ENCODE data around the gene RPL32.
"Not testable (repeated sequence)": the region's sequence is repeated elsewhere in the genome, so short reads cannot be mapped to it uniquely, and the experiment has no call there.

RPL32 gene

DNA sequence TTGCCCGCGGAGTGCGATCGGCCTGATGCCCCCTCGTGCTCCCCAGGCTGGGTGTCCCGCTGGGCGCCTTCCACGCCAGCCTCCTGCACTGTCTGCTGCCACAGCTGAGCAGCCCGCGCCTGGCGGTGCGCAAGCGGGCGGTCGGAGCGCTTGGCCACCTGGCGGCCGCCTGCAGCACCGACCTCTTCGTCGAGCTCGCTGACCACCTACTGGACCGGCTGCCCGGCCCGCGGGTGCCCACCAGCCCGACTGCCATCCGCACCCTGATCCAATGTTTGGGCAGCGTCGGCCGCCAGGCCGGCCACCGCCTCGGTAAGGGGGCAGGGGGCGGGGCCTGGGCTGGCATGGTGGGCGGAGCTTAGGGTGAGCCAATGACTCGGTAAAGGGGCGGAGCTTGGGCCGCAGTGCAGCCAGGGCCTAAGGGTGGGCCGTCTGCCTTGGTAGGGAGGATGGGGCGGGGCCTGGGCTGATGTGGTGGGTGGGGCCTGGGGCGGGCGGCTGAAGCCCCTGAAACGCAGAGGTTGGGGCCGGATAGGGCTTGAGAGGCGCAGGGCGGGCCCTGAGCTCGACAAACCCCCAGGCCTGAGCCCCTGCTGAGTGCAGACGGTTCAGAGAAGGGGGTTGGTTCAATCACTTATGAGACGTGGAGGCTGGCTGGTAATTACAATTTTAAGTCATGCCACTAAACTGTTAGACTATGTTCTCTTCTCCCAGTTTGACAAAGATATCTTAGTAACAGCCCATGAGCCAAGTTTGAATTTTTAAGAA, 31.2 kb downstream of the RPL32 start:
- peak; percentile 81 to 96 (median 89) for DNase-seq (ENCODE audit: low read depth in 2 of 3, low spot score in 2 of 3)

- no peak for DNase-seq (ENCODE audit: low read depth in 2 of 3, low spot score in 2 of 3)
Observed at GRCh38 chr3:12809435-12809834, 31.9 kb downstream of the RPL32 start.

- no peak for DNase-seq (ENCODE audit: low read depth in 2 of 3, low spot score in 2 of 3)
Observed at GRCh38 chr3:12809001-12809400, 32.4 kb downstream of the RPL32 start.

GRCh38 chr3:12808587-12808986, 32.8 kb downstream of the RPL32 start:
- DNase-seq (ENCODE audit: low read depth in 2 of 3, low spot score in 2 of 3), result no peak

- DNase-seq (ENCODE audit: low read depth in 2 of 3, low spot score in 2 of 3), result no peak
Observed at GRCh38 chr3:12807601-12808359, 33.6 kb downstream of the RPL32 start.

DNA sequence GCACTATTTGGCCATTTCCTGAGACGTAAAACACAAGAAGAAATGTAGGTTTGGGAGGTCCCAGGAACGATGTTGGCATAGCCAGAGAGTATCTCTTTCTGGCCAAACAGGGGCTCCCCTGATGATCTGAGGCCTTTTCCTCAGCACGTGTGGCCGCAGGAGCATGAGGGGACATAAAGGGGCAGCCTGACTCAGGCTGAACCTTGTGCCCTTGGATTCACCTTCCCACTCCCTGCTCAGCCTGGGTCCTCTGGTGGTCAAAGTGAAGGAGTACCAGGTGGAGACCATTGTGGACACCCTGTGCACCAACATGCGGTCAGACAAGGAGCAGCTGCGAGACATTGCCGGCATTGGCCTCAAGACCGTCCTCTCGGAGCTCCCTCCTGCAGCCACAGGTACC, 34.3 kb downstream of the RPL32 start:
- DNase-seq (ENCODE audit: low read depth in 2 of 3, low spot score in 2 of 3), result no peak

DNA sequence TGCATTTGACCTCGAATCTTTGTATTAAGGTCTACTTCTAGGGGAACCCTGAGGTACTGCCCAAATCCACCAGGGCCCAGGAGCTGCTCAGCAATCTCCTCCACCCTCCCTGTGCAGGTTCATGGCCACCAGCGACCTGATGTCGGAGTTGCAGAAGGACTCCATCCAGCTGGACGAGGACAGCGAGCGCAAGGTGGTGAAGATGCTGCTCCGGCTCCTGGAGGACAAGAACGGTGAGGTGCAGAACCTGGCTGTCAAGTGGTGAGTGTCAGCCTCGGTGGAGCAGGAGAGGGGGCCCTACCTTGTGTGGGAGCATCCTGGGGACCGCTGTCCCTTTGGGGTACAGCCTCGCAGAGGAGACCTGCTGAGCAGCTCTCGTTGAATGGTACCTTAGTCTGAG, 38.0 kb downstream of the RPL32 start:
- DNase-seq (ENCODE audit: low read depth in 2 of 3, low spot score in 2 of 3), result no peak

DNA sequence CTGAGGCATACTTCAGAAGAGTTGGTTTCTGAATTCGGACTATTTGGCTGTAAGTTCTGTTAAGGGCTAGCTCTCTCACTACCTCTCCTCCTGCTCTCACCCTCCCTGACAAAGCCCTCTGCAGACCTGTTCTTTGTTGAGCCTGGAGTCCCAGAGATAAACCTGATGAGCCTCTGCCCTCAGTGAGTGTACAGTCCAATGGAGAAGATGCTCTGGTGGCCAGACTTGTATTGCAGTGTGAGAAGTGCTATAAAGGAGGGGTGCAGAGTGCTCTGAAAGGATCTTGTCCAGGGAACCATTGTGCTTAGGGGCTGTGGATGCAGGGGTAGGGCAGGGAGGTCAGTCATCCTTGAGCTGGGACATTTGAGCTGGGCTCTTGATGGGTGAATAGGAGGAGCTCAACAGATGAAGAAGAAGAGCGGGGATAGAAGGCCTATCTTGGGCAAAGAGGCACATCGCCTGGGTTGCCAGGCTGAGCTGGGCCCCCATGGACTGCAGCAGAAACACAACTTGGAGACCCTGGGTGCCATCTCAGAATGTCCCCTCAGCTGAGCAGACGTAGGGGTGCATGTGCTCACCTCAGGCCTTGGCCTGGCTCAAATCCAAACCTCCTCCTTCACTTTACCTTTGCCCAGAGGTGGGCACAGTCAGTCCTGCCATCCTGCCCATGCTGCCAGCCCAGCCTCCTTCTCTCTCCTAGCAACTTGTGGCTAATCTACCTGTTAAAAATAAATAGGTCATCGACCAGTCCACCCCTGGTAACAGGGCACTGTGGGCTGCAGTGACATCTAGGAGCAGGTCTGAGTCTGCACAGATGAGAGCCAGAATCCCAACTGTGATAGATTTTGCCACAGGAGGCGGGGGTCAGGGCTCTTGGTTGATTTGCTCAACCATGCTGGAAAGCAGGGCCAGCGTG, 41.6 kb downstream of the RPL32 start:
- DNase-seq (ENCODE audit: low read depth in 2 of 3, low spot score in 2 of 3), result no peak

DNA sequence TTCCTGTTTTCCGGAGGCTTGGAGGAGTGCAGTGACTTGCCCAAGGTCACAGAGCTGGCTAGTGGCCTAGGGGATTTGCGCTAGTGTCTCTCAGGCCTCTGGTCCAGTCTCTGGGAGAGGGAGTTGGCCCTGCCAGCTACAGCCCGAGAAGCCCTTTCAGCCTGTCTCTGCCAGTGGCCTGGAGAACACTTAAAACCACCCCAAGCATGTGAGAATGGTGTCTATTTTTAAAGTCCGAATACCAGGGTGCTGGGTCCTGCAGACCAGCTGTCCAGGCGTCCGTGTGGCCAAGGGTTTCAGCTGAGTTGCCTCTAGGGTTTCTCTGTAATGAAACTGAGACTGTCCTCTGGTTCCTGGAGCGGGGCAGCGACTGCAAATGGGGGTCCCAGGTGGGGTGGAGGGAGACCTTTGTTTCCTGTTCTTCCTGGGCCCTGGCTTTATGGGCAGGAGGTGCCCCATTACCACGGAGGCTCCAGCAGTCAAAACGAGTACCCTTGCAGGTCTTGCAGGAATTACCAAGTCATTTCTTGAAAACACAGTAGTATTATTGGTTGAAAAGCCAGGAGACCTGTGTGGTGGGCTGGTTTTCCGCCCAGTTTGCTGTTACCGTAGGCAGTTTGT, 42.7 kb downstream of the RPL32 start:
- DNase-seq (ENCODE audit: low read depth in 2 of 3, low spot score in 2 of 3), result no peak

- DNase-seq (ENCODE audit: low read depth in 2 of 3, low spot score in 2 of 3), result no peak
Observed at GRCh38 chr3:12797892-12798558, 43.3 kb downstream of the RPL32 start.

GRCh38 chr3:12797124-12797891, 44.1 kb downstream of the RPL32 start:
- DNase-seq (ENCODE audit: low read depth in 2 of 3, low spot score in 2 of 3), result no peak

- no peak for DNase-seq (ENCODE audit: low read depth in 2 of 3, low spot score in 2 of 3)
Observed at GRCh38 chr3:12796171-12797123, 44.9 kb downstream of the RPL32 start, which contains the start of gene CAND2. Gene CAND2 (plus strand): TSS chr3:12796680. CDS start chr3:12796721, 41 bp downstream.

DNA sequence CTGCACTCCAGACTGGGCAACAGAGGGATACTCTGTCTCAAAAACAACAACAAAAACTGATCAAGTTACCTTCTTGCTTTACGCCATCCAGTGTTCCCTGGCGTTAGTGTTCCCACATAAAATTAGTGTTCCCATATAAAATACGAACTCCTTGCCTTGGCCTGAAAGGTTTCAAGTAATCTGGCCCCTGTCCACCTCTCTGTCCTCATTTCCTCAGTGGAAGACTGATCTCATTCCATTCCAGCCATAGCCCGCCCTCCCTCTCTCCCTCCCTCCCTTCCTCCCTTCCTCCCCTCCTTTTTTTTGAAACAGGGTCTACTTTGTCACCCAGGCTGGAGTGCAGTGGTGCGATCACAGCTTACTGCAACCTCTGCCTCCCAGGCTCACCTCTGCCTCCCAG, 47.7 kb downstream of the RPL32 start:
- DNase-seq (ENCODE audit: low read depth in 2 of 3, low spot score in 2 of 3), result no peak

DNA sequence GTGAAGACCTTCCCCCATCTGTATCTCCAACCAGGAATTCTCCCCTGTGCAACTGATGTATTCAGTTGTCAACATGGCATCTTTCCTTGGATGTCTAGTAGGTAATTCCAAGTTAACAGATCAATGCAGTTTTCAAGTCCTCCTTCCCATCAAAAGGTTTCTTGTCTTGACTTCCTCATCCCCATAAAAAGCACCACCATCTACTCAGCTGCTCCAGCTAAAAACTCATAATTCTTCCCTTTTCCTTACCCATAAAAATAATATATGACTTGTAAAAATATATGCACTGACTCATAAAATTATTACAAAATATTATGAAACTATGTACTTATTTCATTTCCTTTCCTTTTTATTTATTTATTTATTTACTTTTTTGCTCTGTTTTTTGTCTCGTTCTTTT, 49.9 kb downstream of the RPL32 start:
- no peak for DNase-seq (ENCODE audit: low read depth in 2 of 3, low spot score in 2 of 3)

DNA sequence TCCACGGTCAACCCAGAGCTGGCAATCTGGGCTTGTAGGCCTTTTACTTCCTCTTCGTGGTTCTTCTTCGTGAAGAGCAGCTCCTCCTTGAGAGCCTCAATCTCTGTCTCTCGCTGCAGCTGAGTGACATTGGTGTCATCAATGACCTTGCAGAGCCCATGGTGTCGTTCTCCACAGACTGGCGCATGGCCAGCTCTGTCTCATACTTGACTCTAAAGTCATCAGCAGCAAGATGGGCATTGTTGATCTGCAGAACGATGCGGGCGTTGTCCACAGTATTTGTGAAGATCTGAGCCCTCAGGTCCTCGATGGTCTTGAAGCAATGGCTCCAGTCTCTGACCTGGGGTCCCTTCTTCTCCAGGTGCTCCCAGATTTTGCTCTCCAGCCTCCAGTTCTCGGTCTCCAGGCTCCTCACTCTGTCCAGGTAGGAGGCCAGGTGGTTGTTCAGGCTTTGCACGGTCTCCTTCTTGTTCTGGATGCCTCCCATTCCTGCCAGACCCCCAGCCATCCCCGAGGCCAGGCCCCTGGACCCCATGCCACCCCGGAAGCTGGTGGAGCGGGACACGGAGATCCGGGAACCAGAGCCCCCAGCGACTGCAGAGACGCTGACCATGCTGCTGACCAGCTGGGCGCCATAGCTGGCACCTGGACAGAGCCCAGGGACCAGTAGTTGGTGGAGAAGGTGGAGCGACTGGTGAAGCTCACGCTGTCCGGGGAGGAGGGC, 53.2 kb downstream of the RPL32 start:
- DNase-seq (ENCODE audit: low read depth in 2 of 3, low spot score in 2 of 3), result not testable (repeated sequence)

- peak in 2 of 3 experiments; percentile 22 to 23 for DNase-seq (ENCODE audit: low read depth in 2 of 3, low spot score in 2 of 3)
Observed at GRCh38 chr3:12787346-12787745, 54.0 kb downstream of the RPL32 start.

DNA sequence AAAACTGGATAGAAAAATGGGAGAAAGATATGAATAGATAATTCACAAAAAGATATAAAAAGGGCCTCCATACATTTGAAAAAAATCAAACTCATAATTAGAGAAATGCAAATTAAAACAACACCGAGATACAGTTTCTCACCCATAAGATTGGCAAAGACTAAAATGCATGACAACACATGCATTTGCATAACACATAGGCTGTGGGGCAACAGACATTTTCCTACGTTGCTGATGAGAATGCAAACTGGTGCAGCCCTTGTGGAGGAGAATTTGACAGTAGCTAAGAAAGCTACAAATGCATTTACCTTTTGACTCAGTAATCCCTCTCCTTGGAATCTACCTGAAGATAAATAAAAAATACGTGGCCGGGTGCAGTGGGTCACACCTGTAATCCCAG, 56.3 kb downstream of the RPL32 start:
- DNase-seq (ENCODE audit: low read depth in 2 of 3, low spot score in 2 of 3), result no peak

Measured in activated CD8-positive, alpha-beta memory T cell treated with anti-CD3 and anti-CD28 coated beads for 48 hours (primary cell).